ENCODE results near the gene CCDC6.

DNA sequence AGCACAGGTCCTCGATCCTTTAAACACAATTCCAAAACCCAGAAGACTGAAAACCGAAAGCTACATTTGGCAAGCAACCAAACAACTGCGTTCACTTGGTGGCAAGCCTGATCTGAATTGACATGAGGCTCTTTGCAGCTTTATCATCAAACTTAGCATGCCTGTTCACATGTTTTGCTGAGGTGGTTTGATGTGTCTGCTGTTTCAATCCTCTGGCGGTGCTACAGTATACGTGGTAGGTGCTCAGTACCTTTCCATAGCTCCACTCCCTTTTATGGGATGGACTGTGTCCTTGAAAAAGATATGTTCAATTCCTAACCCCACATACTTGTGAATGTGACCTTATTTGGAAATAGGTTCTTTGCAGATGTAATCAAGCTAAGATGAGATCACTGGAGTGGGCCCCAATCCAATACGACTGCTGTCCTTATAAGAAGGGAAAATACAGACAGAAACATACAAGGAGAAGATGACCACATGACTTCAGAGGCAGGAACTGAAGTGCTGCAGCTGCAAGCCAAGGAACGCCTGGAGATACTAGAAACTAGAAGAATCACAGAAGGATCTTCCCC, 33.4 kb downstream of the CCDC6 start:
- no peak for TF ChIP-seq TAF1 (IDR thresholded peaks at IDR 0.05; ENCODE audit: borderline replicate concordance, insufficient read depth, low read length)
- TF ChIP-seq, protein P1, sequence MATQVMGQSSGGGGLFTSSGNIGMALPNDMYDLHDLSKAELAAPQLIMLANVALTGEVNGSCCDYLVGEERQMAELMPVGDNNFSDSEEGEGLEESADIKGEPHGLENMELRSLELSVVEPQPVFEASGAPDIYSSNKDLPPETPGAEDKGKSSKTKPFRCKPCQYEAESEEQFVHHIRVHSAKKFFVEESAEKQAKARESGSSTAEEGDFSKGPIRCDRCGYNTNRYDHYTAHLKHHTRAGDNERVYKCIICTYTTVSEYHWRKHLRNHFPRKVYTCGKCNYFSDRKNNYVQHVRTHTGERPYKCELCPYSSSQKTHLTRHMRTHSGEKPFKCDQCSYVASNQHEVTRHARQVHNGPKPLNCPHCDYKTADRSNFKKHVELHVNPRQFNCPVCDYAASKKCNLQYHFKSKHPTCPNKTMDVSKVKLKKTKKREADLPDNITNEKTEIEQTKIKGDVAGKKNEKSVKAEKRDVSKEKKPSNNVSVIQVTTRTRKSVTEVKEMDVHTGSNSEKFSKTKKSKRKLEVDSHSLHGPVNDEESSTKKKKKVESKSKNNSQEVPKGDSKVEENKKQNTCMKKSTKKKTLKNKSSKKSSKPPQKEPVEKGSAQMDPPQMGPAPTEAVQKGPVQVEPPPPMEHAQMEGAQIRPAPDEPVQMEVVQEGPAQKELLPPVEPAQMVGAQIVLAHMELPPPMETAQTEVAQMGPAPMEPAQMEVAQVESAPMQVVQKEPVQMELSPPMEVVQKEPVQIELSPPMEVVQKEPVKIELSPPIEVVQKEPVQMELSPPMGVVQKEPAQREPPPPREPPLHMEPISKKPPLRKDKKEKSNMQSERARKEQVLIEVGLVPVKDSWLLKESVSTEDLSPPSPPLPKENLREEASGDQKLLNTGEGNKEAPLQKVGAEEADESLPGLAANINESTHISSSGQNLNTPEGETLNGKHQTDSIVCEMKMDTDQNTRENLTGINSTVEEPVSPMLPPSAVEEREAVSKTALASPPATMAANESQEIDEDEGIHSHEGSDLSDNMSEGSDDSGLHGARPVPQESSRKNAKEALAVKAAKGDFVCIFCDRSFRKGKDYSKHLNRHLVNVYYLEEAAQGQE (IDR thresholded peaks at IDR 0.05; ENCODE audit: insufficient read depth in 1 of 2, low read depth in 2 of 2, low read length in 2 of 2) = no peak
- TF ChIP-seq POLR2AphosphoS5 (IDR thresholded peaks at IDR 0.05; ENCODE audit: low read depth, low read length) = no peak
- no peak for TF ChIP-seq SIN3A (IDR thresholded peaks at IDR 0.05; ENCODE audit: borderline replicate concordance, insufficient read depth, low read length)
- TF ChIP-seq FOXP2 (optimal IDR thresholded peaks at IDR 0.05; ENCODE audit: borderline replicate concordance, extremely low read depth, extremely low read length, insufficient read depth) = no peak

Data from PFSK-1 (cell line).